GM12801 (cell line): Measurements from ENCODE around the gene IL6R.

Experiments used
- CTCF ChIP-seq: IDR thresholded peaks from one replicate; pipeline ENCODE4 v1.5.1; 2011; ENCODE audit warnings: control low read depth; ENCODE audit not compliant: insufficient read length; ENCODE audit errors: extremely low read depth

Gene IL6R

GRCh38 chr1:154476791-154477190 lies 71.6 kb downstream of the IL6R start:
- TF ChIP-seq CTCF: no peak

- no peak for TF ChIP-seq CTCF
Observed at GRCh38 chr1:154478013-154478412, 72.9 kb downstream of the IL6R start.

- no peak for TF ChIP-seq CTCF
Observed at GRCh38 chr1:154478639-154479038, 73.5 kb downstream of the IL6R start.

- peak; percentile 89 for TF ChIP-seq CTCF
Observed at GRCh38 chr1:154479764-154480421, 74.8 kb downstream of the IL6R start.

- no peak for TF ChIP-seq CTCF
Observed at GRCh38 chr1:154481053-154481452, 75.9 kb downstream of the IL6R start.

GRCh38 chr1:154483941-154484803 lies 79.0 kb downstream of the IL6R start:
- no peak for TF ChIP-seq CTCF

GRCh38 chr1:154485106-154485505 lies 80.0 kb downstream of the IL6R start:
- no peak for TF ChIP-seq CTCF
